Panc1 (cell line): ENCODE measurements around the gene AP5B1. TPM values are rescaled to one million over a fixed set of nuclear protein-coding genes. Genes with fewer than 3 reads are reported as not detected.

ENCODE experiments used
- ATAC-seq: fragments of 200-7000 bp; cut with Tn5 transposase; 2 replicates; pipeline ENCODE4 v1.9.1; 2020; ENCODE audit warnings: mild to moderate bottlenecking, moderate library complexity
- BruUV-seq: library from RNA; stranded (reverse); fragments of 400-500 nt; replicated peaks from 2 replicates; lab custom pipeline; 2021; lab: Mats Ljungman, UMichigan
- CTCF ChIA-PET: fragments of 300-600 bp; sonication (Branson Sonifier 250); formaldehyde crosslinking; loops from one replicate; lab custom pipeline; 2022; ENCODE audit warnings: antibody characterized with exemption; lab: Charles Lee
- POLR2A ChIA-PET: fragments of 300-600 bp; sonication (Branson Sonifier 250); formaldehyde crosslinking; loops from one replicate; lab custom pipeline; 2022; ENCODE audit warnings: antibody characterized with exemption; lab: Charles Lee
- DNase-seq: peaks from one replicate; pipeline ENCODE4 v3.0.0-alpha.2; 2010; ENCODE audit warnings: low read depth, low spot score
- H3K27ac ChIP-seq: 2 replicates; pipeline ENCODE4 v1.5.1; 2011; ENCODE audit warnings: mild to moderate bottlenecking, low read length, inconsistent platforms
- H3K27me3 ChIP-seq: fragments of 200-500 bp; sonication (Bioruptor generic); 2 replicates; pipeline ENCODE4 v1.6.0; 2014; ENCODE audit warnings: low read length, inconsistent platforms; ENCODE audit not compliant: control insufficient read depth, insufficient read depth
- H3K36me3 ChIP-seq: fragments of 200-500 bp; sonication (Bioruptor generic); 2 replicates; pipeline ENCODE4 v1.5.1; 2014; ENCODE audit warnings: inconsistent platforms, mild to moderate bottlenecking, low read length, moderate library complexity; ENCODE audit not compliant: control insufficient read depth, insufficient read depth
- H3K4me1 ChIP-seq: 2 replicates; pipeline ENCODE4 v1.5.1; 2011; ENCODE audit warnings: inconsistent platforms, mild to moderate bottlenecking, low read length, moderate library complexity; ENCODE audit not compliant: control insufficient read depth, insufficient read depth
- H3K4me3 ChIP-seq, 2 experiments: 2 replicates each; pipeline ENCODE4 v1.5.1; 2011 to 2012; ENCODE audit warnings: low read depth in 2 of 2, low read length in 2 of 2, mild to moderate bottlenecking in 2 of 2, inconsistent platforms in 1 of 2, moderate library complexity in 1 of 2
- H3K9me3 ChIP-seq: fragments of 200-500 bp; sonication (Bioruptor generic); 2 replicates; pipeline ENCODE4 v1.5.1; 2014; ENCODE audit warnings: low read depth, mild to moderate bottlenecking, inconsistent platforms, low read length, moderate library complexity; ENCODE audit not compliant: control insufficient read depth, insufficient read depth
- POLR2AphosphoS5 ChIP-seq: IDR thresholded peaks from 2 replicates; pipeline ENCODE4 v1.6.1; 2012; ENCODE audit warnings: mild to moderate bottlenecking, low read depth, low read length, moderate library complexity
- SIN3A ChIP-seq: IDR thresholded peaks from 2 replicates; pipeline ENCODE4 v1.6.1; 2012; ENCODE audit warnings: low read depth, mild to moderate bottlenecking, low read length, moderate library complexity, borderline replicate concordance; ENCODE audit not compliant: insufficient read depth
- TCF7L2 ChIP-seq: IDR thresholded peaks from 2 replicates; pipeline ENCODE4 v1.6.1; 2011; ENCODE audit warnings: mild to moderate bottlenecking, low read depth, low read length, inconsistent platforms
- in situ Hi-C: cut with HindIII; loops from 2 replicates; pipeline ENCODE4 v1.10.0; 2016; ENCODE audit warnings: low sequenced_read_pairs, low pct_unique_long_range_greater_than_20kb
- intact Hi-C: fragments of 100-400 bp; cut with micrococcal nuclease; formaldehyde crosslinking; loops from one replicate; pipeline ENCODE4 v1.10.0; 2022; ENCODE audit not compliant: unreplicated experiment
- total RNA-seq: library from RNA; stranded (reverse); gene quantifications from one replicate; pipeline ENCODE4 v1.2.1, GENCODE V29; 2021; ENCODE audit not compliant: unreplicated experiment
- TF ChIP-seq, protein P1 (sequence below): fragments of 450-650 bp; IDR thresholded peaks from 2 replicates; pipeline ENCODE4 v1.5.1; 2017; ENCODE audit warnings: mild to moderate bottlenecking
- TF ChIP-seq, protein P2 (sequence below), 2 experiments: IDR thresholded peaks; 2 replicates each; pipeline ENCODE4 v1.6.1; 2011 to 2012; ENCODE audit warnings: low read depth in 2 of 2, control low read depth in 1 of 2, low read length in 1 of 2, mild to moderate bottlenecking in 1 of 2, moderate library complexity in 1 of 2; ENCODE audit not compliant: insufficient read depth in 1 of 2

Gene AP5B1
- total RNA-seq, 1 experiment from 2014 or later = 35.0 TPM

DNA sequence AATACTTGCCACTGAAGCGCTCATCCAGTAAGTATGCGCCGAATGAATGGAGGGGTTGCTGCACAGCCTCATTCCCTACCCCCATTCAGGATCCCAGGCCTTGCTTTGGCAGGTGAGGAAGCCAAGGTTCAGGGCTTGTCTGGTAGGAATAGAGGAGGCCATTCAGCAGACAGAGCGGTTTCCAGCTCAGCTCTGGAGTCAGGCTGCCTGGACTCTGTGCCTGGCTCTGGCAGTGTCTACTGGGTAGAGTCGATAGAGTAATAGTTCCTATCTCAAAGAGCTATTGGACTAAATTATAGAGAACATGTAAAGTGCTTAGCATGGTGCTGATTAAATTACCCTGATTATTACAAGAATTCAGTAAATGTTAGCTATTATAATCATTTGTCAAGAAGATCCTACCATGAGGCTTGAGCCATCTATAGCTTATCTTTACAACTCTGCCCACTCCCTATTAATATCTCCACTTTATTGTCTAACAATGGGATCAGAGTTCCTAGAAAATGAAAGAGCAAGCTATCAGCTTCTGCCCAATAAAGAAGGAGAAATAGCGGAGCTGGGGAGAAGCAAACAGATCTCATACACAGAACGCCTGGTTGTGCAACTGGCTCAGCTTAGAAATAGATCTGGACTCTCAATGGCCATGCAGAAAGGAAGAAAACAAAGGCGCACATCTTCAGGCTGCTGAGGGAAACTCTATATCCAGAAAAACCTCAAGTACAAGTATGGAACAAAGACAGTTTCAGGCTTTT lies 46.4 kb upstream of the AP5B1 start:
- no peak for DNase-seq
- Histone ChIP-seq H3K4me1 (no peaks in the 10 kb centered on the region), H3K9me3 (no peaks in the 10 kb centered on the region), H3K27me3 (peaks cover 6% of the 10 kb centered on the region; the same call in 1 of the 2 replicates), H3K36me3 (no peaks in the 10 kb centered on the region), H3K27ac (no peak overlapping the region), H3K4me3 (no peak overlapping the region)
- ChIA-PET POLR2A (interaction anchor here (0.6 to 0.9 kb wide), 5 partner anchors 18 to 525 kb away, joined by 3 to 13 read pairs (median 7); no protein-coding TSS in a partner anchor), CTCF (interaction anchor here (0.5 to 0.6 kb wide), 3 partner anchors 75 to 164 kb away, joined by 3 to 7 read pairs (median 6); no protein-coding TSS in a partner anchor)
- ATAC-seq = no peak
- in situ Hi-C loops = no loop called here
- intact Hi-C loops = no loop called here
- BruUV-seq = no TSS peak
- TF ChIP-seq, protein P1, sequence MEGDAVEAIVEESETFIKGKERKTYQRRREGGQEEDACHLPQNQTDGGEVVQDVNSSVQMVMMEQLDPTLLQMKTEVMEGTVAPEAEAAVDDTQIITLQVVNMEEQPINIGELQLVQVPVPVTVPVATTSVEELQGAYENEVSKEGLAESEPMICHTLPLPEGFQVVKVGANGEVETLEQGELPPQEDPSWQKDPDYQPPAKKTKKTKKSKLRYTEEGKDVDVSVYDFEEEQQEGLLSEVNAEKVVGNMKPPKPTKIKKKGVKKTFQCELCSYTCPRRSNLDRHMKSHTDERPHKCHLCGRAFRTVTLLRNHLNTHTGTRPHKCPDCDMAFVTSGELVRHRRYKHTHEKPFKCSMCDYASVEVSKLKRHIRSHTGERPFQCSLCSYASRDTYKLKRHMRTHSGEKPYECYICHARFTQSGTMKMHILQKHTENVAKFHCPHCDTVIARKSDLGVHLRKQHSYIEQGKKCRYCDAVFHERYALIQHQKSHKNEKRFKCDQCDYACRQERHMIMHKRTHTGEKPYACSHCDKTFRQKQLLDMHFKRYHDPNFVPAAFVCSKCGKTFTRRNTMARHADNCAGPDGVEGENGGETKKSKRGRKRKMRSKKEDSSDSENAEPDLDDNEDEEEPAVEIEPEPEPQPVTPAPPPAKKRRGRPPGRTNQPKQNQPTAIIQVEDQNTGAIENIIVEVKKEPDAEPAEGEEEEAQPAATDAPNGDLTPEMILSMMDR = no peak
- TF ChIP-seq SIN3A (no peak), POLR2AphosphoS5 (no peak)
- TF ChIP-seq, protein P2, sequence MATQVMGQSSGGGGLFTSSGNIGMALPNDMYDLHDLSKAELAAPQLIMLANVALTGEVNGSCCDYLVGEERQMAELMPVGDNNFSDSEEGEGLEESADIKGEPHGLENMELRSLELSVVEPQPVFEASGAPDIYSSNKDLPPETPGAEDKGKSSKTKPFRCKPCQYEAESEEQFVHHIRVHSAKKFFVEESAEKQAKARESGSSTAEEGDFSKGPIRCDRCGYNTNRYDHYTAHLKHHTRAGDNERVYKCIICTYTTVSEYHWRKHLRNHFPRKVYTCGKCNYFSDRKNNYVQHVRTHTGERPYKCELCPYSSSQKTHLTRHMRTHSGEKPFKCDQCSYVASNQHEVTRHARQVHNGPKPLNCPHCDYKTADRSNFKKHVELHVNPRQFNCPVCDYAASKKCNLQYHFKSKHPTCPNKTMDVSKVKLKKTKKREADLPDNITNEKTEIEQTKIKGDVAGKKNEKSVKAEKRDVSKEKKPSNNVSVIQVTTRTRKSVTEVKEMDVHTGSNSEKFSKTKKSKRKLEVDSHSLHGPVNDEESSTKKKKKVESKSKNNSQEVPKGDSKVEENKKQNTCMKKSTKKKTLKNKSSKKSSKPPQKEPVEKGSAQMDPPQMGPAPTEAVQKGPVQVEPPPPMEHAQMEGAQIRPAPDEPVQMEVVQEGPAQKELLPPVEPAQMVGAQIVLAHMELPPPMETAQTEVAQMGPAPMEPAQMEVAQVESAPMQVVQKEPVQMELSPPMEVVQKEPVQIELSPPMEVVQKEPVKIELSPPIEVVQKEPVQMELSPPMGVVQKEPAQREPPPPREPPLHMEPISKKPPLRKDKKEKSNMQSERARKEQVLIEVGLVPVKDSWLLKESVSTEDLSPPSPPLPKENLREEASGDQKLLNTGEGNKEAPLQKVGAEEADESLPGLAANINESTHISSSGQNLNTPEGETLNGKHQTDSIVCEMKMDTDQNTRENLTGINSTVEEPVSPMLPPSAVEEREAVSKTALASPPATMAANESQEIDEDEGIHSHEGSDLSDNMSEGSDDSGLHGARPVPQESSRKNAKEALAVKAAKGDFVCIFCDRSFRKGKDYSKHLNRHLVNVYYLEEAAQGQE (IDR thresholded peaks at IDR 0.05; ENCODE audit: insufficient read depth in 1 of 2, low read depth in 2 of 2, low read length in 1 of 2) = no peak

DNA sequence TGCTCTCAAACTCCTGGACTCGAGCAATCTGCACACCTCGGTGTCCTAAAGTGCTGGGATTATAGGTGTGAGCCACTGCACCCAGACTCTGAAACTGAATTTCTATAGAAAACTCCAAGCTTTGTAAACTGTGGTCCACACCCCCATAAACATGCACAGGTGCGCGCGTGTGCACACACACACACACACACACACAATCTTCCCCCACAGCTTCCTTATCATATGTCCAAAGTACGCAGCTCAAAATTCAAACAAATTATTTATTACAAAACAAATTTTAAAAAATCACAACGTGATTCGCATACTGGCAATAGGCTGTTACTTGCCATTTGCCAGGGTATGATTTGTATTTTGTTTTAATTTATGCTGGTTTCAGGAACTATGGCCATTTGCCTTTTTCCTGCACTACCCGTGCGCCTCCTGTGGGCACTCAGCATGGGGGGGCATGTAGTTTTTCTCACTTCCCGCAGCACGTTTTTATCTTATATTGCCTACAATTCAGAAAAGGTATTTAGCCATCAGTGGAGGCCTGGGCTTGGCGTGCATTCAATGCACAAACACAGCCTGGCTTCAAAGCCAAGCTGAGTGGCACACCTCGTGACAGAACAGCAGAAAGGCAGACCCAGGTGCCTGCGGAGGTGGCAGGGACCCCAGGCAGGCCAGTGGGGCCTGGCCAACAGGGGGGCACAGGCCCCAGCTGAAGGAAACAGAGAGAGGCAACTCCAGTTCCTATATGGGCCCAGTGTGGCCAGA lies 42.2 kb upstream of the AP5B1 start:
- ATAC-seq = no peak
- POLR2A ChIA-PET = no interaction called here
- CTCF ChIA-PET = no interaction called here
- Histone ChIP-seq H3K4me3 (no peak overlapping the region), H3K36me3 (no peaks in the 10 kb centered on the region), H3K27ac (no peak overlapping the region), H3K4me1 (no peaks in the 10 kb centered on the region), H3K27me3 (no peaks in the 10 kb centered on the region), H3K9me3 (no peaks in the 10 kb centered on the region)
- in situ Hi-C loops = no loop called here
- BruUV-seq = no TSS peak
- intact Hi-C loops = no loop called here
- TF ChIP-seq POLR2AphosphoS5 = no peak
- TF ChIP-seq, protein P1 = no peak
- no peak for TF ChIP-seq SIN3A
- no peak for TF ChIP-seq TCF7L2
- TF ChIP-seq, protein P2 (IDR thresholded peaks at IDR 0.05; ENCODE audit: insufficient read depth in 1 of 2, low read depth in 2 of 2, low read length in 1 of 2) = no peak
- DNase-seq = no peak
